Measurements from ENCODE around the gene CDKN1A.
"Not testable (repeated sequence)": the region's sequence is repeated elsewhere in the genome, so short reads cannot be mapped to it uniquely, and the experiment has no call there.

CDKN1A gene

DNA sequence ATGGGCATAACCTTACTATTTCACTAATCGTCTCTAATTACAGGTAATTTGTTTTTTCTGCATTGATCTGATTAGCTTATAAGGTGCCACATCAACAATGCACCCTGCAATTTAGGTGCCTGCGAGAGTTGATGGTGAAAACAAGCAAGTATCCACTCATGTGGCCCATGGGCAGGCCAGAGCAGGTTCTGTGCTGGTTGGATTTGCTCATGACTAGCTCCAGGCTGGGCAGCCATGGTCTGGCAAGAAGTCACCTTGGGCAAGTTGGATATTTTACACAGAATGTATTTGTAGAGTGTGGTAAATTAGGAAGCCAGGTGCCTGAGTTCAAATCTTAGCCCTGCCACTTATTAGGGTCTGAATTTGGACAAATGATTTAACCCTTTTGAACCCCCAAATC, 44.4 kb downstream of the CDKN1A start:
- ATAC-seq: no peak
- Mint-ChIP-seq H3K36me3 (ENCODE audit: low read depth) (no peaks in the 10 kb centered on the region), H3K4me1 (peaks cover 25% of the 10 kb centered on the region), H3K4me3 (no peak overlapping the region), H3K27me3 (no peaks in the 10 kb centered on the region), H3K27ac (no peak overlapping the region), H3K9me3 (no peaks in the 10 kb centered on the region)
- DNase-seq: no peak

GRCh38 chr6:36723992-36724391, 45.5 kb downstream of the CDKN1A start:
- not testable (repeated sequence) for H3K9me3 Mint-ChIP-seq; ATAC-seq; DNase-seq; H3K27ac Mint-ChIP-seq; H3K36me3 Mint-ChIP-seq (ENCODE audit: low read depth); H3K27me3 Mint-ChIP-seq; H3K4me3 Mint-ChIP-seq
- H3K4me1 Mint-ChIP-seq: peaks cover 31% of the 10 kb centered on the region

DNA sequence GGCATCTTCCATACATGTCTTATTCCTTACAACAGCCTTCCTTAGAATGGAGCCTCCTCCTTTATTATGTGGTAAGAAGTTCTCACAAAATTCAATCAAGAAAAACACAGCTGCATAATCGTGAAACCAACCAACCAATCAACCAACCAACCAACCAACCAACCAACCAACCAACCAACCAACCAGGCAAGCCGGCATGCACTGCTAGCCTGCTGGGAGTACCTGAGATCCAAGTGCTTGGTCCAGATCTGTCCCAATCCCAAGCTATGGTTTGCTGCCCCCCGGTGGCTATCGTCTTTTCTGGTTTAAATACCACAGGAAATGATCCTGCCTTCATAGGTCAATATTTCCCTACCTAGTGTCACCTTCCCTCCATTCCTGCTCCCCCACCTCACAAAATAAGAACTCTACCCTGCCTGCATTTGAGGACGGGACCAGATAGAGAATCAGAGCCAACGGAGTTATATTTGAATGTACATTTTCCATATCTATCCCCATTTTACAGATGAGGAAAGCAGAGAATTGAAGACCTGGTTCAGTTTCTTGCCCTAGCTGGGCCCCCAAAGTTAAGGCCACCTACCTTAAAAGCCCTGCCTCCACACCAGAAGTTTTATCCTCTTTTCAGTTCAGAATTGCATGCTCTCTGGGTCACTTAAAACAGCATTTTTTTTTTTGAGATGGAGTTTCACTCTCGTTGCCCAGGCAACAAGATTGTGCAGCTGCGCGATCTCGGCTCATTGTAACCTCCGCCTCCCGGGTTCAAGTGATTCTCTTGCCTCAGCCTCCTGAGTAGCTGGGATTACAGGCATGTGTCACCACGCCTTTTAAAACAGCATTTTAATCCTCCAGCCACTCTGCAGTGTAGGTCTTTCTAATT, 46.2 kb downstream of the CDKN1A start:
- no peak overlapping the region for H3K27ac Mint-ChIP-seq
- no peaks in the 10 kb centered on the region for H3K36me3 Mint-ChIP-seq (ENCODE audit: low read depth)
- H3K27me3 Mint-ChIP-seq: no peaks in the 10 kb centered on the region
- H3K4me3 Mint-ChIP-seq: no peak overlapping the region
- DNase-seq (peak; percentile 73), ATAC-seq (peak; percentile 37)
- H3K9me3 Mint-ChIP-seq: no peaks in the 10 kb centered on the region
- peaks cover 31% of the 10 kb centered on the region for H3K4me1 Mint-ChIP-seq

DNA sequence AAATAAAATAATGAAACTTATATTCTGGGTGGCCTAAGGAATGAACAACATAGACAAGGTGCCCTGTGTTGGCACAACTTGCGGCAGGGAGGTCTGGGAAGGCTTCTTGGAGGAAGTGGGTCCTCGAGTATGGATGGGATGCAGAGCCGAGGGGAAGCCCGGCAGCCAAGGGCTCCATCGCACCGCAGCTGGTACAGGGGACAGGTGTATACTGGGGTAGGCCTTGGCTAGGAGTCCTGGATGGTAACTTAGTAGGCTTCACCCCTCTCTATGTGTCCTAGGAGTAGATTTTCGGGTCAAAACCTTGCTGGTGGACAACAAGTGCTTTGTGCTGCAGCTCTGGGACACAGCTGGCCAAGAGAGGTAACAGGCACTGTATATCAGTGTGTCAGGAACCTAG, 47.1 kb downstream of the CDKN1A start:
- no peaks in the 10 kb centered on the region for H3K9me3 Mint-ChIP-seq
- DNase-seq (no peak), ATAC-seq (no peak)
- H3K4me1 Mint-ChIP-seq: peaks cover 31% of the 10 kb centered on the region
- peak overlapping the region; percentile 40 for H3K27ac Mint-ChIP-seq
- H3K36me3 Mint-ChIP-seq (ENCODE audit: low read depth): no peaks in the 10 kb centered on the region
- H3K27me3 Mint-ChIP-seq: no peaks in the 10 kb centered on the region
- H3K4me3 Mint-ChIP-seq: no peak overlapping the region

DNA sequence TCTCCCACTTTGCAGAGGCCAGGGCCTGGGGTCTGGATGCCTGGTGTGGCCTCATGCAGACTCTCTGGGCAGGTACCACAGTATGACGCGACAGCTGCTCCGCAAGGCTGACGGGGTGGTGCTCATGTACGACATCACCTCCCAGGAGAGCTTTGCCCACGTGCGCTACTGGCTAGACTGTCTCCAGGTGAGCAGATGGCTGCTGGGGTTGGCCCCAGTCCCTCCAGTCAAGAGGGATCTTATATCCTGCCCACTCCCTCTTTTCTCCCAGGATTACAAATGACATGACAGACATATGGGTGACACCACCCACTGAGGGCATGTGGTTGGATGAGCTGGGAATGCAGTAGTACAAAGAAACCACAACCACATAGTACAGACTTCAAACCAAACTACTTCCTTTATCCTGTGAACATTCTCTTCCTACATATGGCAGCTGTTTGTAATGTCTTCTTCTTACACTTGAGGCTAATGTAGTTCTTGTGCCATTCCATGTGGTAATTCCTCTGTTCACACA, 49.0 kb downstream of the CDKN1A start:
- Mint-ChIP-seq H3K9me3 (no peaks in the 10 kb centered on the region), H3K27ac (no peak overlapping the region), H3K36me3 (ENCODE audit: low read depth) (no peaks in the 10 kb centered on the region), H3K27me3 (no peaks in the 10 kb centered on the region), H3K4me3 (no peak overlapping the region), H3K4me1 (peaks cover 31% of the 10 kb centered on the region)
- ATAC-seq (peak; percentile 23), DNase-seq (no peak)

GRCh38 chr6:36728289-36729160, 50.0 kb downstream of the CDKN1A start:
- Mint-ChIP-seq H3K9me3 (no peaks in the 10 kb centered on the region), H3K36me3 (ENCODE audit: low read depth) (no peaks in the 10 kb centered on the region), H3K27ac (no peak overlapping the region), H3K4me3 (no peak overlapping the region), H3K4me1 (peaks cover 35% of the 10 kb centered on the region), H3K27me3 (no peaks in the 10 kb centered on the region)
- no peak for DNase-seq
- no peak for ATAC-seq

GRCh38 chr6:36729161-36729524, 50.6 kb downstream of the CDKN1A start:
- peaks cover 37% of the 10 kb centered on the region for H3K4me1 Mint-ChIP-seq
- no peak for ATAC-seq
- no peaks in the 10 kb centered on the region for H3K36me3 Mint-ChIP-seq (ENCODE audit: low read depth)
- no peaks in the 10 kb centered on the region for H3K27me3 Mint-ChIP-seq
- no peaks in the 10 kb centered on the region for H3K9me3 Mint-ChIP-seq
- H3K4me3 Mint-ChIP-seq: no peak overlapping the region
- no peak for DNase-seq
- no peak overlapping the region for H3K27ac Mint-ChIP-seq

DNA sequence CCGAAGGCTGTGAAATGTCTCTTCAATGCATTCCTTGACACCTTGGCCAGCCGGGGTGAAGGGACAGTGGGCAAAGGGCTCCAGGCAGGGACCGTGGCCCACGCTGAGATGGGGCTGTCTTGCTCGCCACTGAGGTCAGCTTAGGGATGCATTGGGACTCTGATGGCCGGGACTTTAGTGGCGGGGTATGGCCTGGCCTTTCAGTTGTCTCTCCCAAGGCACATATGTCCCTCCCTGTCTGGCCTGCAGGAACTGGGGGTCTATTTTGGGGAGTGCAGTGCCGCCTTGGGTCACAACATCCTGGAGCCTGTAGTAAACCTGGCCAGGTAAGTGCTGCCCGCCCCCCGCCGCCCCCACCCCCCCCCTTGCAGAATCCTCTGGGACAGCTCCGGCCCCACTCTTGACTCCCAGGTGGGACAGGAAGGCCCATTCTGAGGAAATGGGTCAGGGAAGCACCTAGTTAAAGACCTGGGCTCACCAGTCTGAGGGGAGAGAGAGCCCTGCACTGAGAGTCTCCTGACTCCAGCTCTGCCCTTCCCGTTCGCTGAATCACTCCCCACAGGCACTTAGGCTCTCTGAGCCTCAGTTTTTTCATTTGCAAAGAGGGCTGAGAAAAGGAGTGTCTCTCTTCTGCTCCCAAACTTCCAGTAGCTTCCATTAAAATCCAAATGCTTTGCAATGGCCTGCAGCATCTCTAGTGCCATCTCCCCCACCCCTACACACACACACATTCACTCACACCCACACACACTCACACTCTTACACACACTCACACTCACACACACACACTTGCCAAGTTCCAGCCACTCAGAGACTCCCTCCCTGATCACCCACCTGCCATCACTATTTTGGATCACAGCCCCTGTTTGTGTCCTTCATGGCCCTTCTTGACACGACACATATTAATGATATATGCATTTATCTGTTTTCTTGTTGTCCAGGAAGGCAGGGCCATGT, 52.2 kb downstream of the CDKN1A start:
- H3K4me3 Mint-ChIP-seq: no peak overlapping the region
- H3K27ac Mint-ChIP-seq: no peak overlapping the region
- no peaks in the 10 kb centered on the region for H3K9me3 Mint-ChIP-seq
- DNase-seq: no peak
- ATAC-seq: no peak
- no peaks in the 10 kb centered on the region for H3K27me3 Mint-ChIP-seq
- H3K36me3 Mint-ChIP-seq (ENCODE audit: low read depth): no peaks in the 10 kb centered on the region
- H3K4me1 Mint-ChIP-seq: peaks cover 34% of the 10 kb centered on the region

DNA sequence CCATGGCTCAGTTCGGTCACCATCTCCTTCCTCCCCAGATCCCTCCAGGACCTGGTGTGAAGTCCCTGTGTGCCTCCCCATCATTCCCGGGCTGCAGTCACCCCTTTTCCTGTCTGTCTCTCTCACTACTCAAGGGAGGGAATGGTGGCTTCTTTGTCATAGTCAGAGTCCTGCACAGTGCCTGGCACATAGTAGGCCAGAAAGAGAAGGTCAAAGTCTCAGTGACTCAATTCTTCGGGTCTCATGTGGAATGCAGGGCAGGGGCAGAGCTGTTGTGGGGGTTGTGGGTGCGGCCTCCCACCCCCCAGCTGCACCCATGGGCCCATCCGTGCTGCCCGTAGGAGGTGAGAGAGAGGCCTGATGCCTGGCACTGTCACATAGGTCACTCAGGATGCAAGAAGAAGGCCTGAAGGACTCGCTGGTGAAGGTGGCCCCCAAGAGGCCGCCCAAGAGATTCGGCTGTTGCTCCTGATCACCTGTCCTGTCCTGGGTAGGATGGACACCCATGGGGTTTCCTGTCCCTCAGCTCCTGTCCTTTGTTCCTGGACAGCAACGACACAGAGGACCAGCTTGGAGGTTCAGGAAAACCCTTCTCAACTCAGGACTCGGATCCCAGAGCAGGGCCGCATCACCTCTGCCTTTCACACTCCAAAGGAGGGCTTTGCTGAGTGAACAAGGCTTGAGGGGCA, 53.3 kb downstream of the CDKN1A start:
- Mint-ChIP-seq H3K4me3 (no peak overlapping the region), H3K36me3 (ENCODE audit: low read depth) (no peaks in the 10 kb centered on the region), H3K27ac (no peak overlapping the region), H3K27me3 (no peaks in the 10 kb centered on the region), H3K9me3 (no peaks in the 10 kb centered on the region), H3K4me1 (peaks cover 27% of the 10 kb centered on the region)
- no peak for ATAC-seq
- DNase-seq: no peak

GRCh38 chr6:36733300-36733699, 54.8 kb downstream of the CDKN1A start:
- H3K4me3 Mint-ChIP-seq: no peak overlapping the region

GRCh38 chr6:36734486-36735060, 56.1 kb downstream of the CDKN1A start:
- Mint-ChIP-seq H3K9me3 (no peaks in the 10 kb centered on the region), H3K27me3 (no peaks in the 10 kb centered on the region), H3K27ac (peak overlapping the region; percentile 76), H3K4me1 (peaks cover 14% of the 10 kb centered on the region), H3K36me3 (ENCODE audit: low read depth) (no peaks in the 10 kb centered on the region), H3K4me3 (peak overlapping the region; percentile 29)
- ATAC-seq (no peak), DNase-seq (no peak)

More at GRCh38 chr6:36733300-36733699, 54.8 kb downstream of the CDKN1A start:
- H3K9me3 Mint-ChIP-seq: no peaks in the 10 kb centered on the region
- H3K4me1 Mint-ChIP-seq: peaks cover 16% of the 10 kb centered on the region
- DNase-seq (no peak), ATAC-seq (no peak)
- no peaks in the 10 kb centered on the region for H3K36me3 Mint-ChIP-seq (ENCODE audit: low read depth)
- no peaks in the 10 kb centered on the region for H3K27me3 Mint-ChIP-seq
- no peak overlapping the region for H3K27ac Mint-ChIP-seq

GRCh38 chr6:36735110-36736071, 56.9 kb downstream of the CDKN1A start:
- DNase-seq (peak; percentile 32), ATAC-seq (peak; percentile 82)
- H3K36me3 Mint-ChIP-seq (ENCODE audit: low read depth): no peaks in the 10 kb centered on the region
- H3K9me3 Mint-ChIP-seq: no peaks in the 10 kb centered on the region
- no peaks in the 10 kb centered on the region for H3K27me3 Mint-ChIP-seq
- peaks cover 18% of the 10 kb centered on the region for H3K4me1 Mint-ChIP-seq
- H3K27ac Mint-ChIP-seq: peak overlapping the region; percentile 76
- peak overlapping the region; percentile 29 for H3K4me3 Mint-ChIP-seq

Measured in activated naive CD8-positive, alpha-beta T cell treated with anti-CD3 and anti-CD28 coated beads, Interleukin-2, amount 50 U/mL, for 24 hours (primary cell).